Mammary epithelial cell (primary cell): ENCODE data around the gene MAP3K10.

Source experiments
- EZH2 ChIP-seq: IDR thresholded peaks from 2 replicates; pipeline ENCODE4 v1.6.1; 2012; ENCODE audit warnings: low read length, inconsistent platforms, borderline replicate concordance
- TF ChIP-seq, protein P1 (sequence below), 2 donors: IDR thresholded peaks in 1 of 2; conservative IDR thresholded peaks in 1 of 2; 2 replicates each; pipeline ENCODE4 v1.5.1; 2011 to 2012; ENCODE audit warnings: inconsistent platforms in 2 of 2, low read length in 2 of 2, mild to moderate bottlenecking in 2 of 2, control low read depth in 1 of 2, low read depth in 1 of 2; ENCODE audit not compliant: insufficient read depth in 1 of 2; ENCODE audit errors: extremely low read depth in 1 of 2

DNA sequence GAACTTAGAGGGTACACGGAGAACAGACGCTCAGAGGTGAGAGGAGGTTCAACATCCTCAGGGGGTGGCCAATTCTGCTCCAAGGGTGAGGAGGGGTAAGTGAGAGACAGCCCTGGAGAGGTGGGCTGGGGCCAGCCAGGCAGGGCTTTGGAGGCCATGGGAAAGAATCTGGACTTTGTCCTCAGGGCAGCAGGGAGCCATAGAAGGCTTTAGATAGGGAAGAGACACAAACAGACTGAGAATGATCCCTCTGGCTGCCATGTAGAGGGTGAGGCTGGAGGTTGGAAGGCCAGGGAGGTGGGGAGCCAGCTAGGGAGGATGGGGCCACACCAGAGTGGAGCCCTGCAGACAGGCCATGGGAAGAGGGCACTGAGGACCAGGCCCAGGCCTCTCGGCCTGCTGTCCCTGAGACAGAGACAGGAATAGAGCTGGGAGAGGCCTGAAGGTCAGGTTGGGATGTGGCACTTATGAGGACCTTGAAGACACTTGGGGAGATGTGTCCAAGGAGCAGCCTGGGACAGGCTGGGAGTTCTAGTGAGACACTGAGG is 64.5 kb downstream of the MAP3K10 start:
- TF ChIP-seq, protein P1, sequence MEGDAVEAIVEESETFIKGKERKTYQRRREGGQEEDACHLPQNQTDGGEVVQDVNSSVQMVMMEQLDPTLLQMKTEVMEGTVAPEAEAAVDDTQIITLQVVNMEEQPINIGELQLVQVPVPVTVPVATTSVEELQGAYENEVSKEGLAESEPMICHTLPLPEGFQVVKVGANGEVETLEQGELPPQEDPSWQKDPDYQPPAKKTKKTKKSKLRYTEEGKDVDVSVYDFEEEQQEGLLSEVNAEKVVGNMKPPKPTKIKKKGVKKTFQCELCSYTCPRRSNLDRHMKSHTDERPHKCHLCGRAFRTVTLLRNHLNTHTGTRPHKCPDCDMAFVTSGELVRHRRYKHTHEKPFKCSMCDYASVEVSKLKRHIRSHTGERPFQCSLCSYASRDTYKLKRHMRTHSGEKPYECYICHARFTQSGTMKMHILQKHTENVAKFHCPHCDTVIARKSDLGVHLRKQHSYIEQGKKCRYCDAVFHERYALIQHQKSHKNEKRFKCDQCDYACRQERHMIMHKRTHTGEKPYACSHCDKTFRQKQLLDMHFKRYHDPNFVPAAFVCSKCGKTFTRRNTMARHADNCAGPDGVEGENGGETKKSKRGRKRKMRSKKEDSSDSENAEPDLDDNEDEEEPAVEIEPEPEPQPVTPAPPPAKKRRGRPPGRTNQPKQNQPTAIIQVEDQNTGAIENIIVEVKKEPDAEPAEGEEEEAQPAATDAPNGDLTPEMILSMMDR (conservative IDR thresholded peaks at IDR 0.05 in 1 of 2, IDR thresholded peaks at IDR 0.05 in 1 of 2; ENCODE audit: extremely low read depth in 1 of 2, insufficient read depth in 1 of 2, low read depth in 1 of 2, low read length in 2 of 2), result no peak
- no peak for TF ChIP-seq EZH2
